HG03342 (cell line): Measurements from ENCODE around the gene MKKS.

Experiments
- ATAC-seq: cut with Tn5 transposase; IDR thresholded peaks from one replicate; pipeline ENCODE4 v1.9.1; 2021; ENCODE audit warnings: mild to moderate bottlenecking, moderate library complexity; ENCODE audit not compliant: unreplicated experiment

The MKKS gene

DNA sequence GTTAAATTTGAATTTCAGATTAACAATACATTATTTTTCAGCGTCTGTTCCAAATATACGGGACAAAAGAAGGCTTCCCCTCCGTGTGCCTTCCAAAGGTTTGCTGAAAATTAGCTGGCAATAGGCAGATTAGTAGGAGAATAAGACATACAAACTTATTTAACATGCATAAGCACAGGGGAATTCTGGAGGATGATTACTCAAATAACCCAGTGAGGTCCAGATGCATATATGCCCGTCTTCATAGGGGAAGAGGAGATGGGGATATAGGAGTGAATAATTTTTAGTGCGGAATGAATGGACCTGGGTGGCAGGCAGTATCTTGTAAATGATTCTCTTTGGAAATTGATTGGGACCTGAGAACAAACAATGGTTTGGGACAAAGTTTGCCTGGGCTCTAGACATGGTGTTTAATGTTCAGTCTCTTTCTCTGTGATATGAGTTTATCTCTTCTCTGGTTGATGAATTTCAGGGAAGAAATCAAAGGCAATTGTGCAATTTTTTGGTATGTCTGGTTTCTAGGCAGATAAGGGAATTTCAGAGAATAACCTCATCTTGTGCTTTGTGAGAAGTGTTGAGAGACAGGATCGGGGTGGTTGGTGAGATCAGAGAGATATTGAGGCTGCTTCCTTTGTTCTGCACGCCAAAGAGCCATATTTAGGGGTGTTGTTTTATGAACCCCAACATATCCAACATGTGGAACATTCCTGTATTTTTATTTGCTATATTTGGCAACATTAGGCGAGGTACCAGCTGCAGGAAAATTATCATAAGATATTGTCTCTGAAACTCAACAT, 63.7 kb downstream of the MKKS start:
- ATAC-seq = no peak

DNA sequence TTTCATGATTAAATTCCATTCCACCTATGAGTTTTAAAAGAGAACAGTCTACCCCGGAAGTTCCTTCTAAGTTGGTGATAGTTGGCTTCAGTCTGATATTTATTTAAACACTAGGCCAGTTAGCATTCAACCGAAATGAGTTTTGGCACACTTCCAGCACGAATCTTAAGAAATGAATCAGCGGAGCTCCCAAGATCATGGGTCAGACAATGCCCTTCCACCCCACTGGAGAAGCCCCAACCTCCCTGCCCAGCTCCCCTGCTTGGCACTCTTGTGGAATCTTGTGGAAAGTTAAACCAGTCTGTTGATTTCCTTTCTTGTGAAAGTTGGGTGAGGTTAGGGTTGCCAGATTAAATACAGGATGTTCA, 64.3 kb downstream of the MKKS start:
- ATAC-seq = no peak

DNA sequence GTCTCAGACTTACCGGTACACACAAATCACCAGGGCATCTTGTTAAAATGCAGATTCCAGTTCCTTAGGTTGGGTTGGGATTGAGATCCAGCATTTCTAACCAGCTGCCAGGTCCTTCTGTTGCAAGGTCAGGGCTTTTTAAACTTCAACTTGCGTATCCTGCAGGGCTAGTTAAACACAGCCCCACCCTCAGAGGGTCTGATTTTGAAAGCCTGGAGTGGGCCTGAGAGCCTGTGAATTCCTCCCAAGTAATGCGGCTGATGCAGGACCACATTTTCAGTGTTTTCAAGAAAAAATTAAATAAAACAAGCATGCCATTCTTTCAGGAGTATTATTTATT, 65.3 kb downstream of the MKKS start:
- no peak for ATAC-seq

DNA sequence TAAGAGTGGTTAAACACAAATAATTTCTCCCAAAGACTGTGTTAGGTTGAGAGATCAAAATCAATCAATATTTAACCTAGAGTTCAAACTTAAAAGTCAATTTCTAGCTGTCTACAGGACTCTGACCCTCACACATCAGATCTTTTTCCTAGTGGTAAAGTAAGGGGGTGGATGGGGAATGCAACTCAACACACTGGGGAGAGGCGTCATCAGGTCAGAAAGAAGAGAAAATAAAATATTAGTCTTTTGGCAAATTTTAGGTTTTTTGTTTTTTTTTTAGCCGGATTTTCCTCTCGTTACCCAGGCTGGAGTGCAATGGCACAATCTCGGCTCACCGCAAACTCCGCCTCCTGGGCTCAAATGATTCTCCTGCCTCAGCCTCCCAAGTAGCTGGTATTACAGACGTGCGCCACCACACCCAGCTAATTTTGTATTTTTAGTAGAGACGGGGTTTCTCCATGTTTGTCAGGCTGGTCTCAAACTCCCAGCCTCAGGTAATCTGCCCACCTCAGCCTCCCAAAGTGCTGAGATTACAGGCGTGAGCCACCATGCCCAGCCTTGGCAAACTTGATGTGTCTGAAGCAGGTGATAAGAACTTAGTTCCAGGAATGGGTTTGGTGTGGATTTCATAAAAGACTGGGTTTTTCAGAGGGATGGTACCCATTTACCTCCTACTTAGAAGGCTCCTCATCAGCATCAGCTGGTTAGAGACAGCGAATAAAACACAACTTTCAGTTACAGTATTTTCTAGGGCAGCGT, 65.9 kb downstream of the MKKS start:
- ATAC-seq = no peak

DNA sequence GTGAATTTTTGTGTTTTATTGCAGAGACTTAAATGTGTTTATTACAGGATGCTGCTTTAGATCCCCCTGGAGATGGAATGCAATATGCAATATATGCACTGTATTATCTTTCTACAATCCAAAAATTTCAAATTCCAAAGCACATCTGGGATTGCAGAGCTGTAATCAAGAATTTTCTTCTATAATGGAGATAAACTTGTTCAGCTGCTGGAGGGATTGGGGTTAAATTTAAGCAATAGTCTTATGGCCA, 66.4 kb downstream of the MKKS start:
- ATAC-seq = no peak

DNA sequence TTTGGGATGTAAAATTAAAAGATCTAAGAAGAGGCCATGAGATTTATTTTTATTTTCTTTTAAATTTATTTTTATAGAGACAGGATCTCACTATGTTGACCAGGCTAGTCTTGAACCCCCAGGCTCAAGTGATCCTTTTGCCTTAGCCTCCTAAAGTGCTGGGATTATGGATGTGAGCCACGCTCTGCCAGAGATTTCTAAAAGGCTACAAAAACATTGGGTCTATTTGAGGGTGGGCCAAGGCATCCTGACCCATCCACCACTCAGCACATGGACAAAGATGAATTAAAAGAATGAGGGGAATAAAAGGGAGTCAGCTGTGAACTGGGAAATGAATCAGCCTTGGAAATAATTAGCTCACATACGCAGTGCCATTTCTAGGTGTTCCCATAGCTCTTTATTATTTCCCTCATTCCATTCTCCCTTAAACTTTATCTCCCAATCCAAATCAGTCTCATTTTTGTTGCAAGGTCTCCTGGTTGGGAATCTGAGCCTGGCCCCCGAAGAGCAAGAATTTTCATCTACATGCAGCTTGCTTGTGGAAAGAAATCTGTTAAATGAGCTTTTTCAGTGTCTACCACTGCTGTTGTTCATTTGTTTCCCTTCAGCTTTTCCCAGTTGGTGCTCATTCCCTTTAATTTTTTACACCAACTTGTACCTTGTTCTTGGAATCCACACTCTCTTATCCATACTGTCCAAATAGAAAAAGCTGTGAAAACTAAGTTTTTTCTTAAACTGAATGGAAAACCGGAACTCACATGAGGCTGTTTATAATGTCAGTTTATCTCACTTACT, 66.9 kb downstream of the MKKS start:
- ATAC-seq = no peak

DNA sequence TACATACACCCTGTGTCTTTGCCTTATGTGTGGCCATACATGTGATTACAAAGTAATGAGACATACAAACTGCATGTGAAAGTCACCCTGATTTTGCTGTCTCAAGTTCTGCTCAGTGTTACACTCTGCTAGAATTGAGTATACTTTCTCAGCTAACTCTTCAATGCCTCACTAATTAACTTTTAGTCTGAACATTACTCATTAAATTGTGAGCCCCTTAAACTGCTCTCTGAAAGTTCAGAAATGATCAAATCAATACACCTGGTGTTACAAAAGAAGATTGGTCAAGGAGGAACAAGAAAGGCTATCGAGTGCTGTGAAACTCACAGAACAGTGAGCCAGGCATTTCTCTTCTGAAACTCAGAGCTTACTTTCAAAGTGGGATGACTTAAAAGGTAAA, 71.3 kb downstream of the MKKS start:
- peak; percentile 55 for ATAC-seq

DNA sequence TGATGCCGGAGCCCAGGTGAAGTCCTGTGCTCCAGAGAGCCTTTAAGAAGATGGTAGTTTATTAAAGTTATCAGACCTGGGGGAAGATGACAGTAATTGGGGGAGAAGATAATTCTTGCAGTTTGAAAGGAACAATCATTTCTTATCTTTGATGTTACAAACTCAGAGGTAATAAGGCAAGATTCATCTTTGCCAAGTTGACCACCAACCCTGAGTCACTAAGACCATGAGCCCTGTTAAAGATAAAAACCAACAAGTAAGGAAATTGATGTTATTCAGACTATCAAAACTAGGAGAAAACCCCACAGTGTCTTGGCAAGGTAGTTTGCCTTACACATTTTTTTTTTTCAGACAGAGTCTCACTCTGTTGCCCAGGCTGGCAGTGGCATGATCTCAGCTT, 73.1 kb downstream of the MKKS start:
- ATAC-seq = no peak

DNA sequence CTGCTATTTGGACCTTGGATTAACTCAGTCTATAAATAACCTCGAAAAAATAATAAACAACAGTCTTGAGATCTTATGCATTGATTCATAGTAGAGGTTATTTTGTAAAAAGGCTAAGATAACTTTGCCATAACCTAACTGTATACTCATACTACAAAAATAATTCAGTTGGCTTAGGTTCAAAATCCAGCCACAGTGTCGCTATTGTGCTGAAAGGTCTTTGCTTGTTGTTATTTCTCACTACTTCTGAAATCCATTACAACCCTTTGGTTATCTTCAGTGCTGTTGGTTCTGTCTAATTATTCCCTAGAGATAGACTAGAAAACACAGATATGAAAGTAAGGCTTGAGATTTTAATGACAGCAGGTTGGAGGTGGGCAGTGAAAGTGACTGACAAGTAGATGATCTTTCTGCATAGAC, 74.4 kb downstream of the MKKS start:
- ATAC-seq = no peak

DNA sequence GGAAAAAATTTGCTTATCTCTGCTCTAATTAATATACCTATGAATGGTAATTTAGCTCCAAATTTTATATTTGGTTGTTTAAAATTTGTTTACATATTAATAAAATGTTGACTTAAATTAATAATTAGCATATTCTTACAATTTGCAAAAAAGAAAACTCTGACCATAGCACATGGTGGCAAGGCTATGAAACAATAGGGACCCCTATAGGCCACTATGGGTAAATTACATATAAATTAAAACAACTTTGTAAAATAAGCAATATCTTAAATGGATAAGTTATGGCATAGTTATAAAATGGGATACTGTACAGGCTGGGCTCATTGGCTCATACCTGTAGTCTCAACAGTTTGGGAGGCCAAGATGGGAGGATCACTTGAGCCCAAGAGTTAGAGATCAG, 76.0 kb downstream of the MKKS start:
- no peak for ATAC-seq

DNA sequence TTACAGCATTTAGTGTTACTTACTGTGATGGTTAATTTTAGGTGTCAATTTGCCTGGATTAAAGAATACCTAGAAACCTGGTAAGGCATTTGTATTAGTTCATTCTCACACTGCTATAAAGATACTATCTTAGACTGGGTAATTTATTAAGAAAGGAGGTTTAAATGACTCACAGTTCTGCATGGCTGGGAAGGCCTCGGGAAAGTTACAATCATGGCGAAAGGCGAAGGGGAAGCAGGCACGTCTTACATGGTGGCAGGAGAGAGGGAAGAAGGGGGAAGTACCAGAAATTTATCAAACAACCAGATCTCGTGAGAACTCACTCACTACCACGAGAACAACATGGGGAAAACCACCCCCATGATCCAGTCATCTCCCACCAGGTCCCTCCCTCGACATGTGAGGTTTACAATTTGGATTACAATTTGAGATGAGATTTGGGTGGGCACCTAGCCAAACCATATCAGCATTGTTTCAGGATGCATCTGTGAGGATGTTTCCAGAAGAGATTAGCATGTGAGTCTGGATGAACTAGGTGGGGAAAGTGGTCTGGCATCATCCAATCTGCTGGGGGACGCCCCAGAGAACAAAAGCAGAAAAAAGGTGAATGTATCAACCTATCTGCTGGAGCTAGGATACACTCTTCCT, 76.8 kb downstream of the MKKS start:
- no peak for ATAC-seq

DNA sequence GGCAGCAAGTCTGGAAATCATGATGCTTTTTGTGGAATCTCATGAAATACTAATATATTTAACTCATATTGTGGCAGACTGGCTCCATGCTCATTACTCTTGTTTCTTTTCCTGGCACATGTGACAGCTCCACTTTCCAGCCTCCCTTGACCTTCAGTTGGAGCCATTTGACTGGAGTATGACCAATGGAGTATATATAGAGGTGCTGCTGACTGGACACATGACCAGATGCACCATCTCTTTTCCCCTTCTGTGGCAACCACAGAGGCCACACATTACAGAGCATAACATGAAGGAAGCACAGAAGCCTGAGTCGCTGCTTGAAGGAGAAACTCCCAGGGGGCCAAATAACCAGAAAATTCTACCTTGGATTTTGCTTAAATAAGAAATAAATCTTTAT, 77.4 kb downstream of the MKKS start:
- no peak for ATAC-seq

DNA sequence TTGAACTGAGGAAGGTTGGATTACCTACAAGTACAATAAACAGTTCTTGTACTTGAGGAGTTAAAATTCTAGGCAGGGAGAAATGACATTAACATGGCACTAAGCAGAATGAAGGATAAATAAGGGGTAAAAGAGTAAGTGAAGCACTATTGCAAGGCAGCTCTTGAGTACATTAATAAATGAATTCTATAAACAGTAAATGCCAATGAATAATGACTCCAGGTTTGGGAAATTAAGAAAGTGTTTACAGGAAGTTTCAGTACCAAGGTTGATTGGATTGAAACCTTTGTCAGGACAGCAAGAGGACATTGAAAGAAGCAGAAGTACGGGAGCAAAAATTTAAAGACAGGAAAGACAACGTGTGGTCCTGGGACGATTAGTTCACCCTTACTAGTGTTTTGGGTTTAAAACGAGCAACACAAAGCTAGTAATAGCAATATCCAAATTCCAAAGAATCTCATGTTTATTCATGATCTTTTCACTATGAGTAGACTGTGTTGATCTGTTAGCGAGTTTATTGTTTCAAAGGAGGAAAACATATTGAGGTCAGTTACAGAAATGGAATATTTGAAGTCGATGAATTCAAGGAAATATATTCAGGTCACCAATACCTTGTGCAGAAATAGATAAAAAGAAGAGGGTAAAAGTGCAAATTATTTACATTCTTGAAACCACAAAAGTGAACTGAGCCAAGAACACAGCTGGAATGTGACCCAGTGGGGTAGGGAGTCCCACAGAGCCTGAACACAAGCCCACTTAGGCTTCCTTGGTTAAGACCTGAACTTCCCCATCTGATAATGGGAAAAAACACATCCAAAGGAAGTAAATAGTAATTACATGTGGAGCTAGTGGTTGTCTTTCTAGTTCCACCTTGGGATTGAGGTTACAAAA, 80.8 kb downstream of the MKKS start:
- no peak for ATAC-seq
